ENCODE data around the gene DEPDC5. TPM values are rescaled to one million over a fixed set of nuclear protein-coding genes. Genes with fewer than 3 reads are reported as not detected.

Gene DEPDC5
- total and polyA plus RNA-seq, 2 of the 8 experiments (the other 6 are each of a cell fraction or from before 2014, with no cell fraction given), result 18.3 to 26.5 TPM

- TF ChIP-seq, protein P1, sequence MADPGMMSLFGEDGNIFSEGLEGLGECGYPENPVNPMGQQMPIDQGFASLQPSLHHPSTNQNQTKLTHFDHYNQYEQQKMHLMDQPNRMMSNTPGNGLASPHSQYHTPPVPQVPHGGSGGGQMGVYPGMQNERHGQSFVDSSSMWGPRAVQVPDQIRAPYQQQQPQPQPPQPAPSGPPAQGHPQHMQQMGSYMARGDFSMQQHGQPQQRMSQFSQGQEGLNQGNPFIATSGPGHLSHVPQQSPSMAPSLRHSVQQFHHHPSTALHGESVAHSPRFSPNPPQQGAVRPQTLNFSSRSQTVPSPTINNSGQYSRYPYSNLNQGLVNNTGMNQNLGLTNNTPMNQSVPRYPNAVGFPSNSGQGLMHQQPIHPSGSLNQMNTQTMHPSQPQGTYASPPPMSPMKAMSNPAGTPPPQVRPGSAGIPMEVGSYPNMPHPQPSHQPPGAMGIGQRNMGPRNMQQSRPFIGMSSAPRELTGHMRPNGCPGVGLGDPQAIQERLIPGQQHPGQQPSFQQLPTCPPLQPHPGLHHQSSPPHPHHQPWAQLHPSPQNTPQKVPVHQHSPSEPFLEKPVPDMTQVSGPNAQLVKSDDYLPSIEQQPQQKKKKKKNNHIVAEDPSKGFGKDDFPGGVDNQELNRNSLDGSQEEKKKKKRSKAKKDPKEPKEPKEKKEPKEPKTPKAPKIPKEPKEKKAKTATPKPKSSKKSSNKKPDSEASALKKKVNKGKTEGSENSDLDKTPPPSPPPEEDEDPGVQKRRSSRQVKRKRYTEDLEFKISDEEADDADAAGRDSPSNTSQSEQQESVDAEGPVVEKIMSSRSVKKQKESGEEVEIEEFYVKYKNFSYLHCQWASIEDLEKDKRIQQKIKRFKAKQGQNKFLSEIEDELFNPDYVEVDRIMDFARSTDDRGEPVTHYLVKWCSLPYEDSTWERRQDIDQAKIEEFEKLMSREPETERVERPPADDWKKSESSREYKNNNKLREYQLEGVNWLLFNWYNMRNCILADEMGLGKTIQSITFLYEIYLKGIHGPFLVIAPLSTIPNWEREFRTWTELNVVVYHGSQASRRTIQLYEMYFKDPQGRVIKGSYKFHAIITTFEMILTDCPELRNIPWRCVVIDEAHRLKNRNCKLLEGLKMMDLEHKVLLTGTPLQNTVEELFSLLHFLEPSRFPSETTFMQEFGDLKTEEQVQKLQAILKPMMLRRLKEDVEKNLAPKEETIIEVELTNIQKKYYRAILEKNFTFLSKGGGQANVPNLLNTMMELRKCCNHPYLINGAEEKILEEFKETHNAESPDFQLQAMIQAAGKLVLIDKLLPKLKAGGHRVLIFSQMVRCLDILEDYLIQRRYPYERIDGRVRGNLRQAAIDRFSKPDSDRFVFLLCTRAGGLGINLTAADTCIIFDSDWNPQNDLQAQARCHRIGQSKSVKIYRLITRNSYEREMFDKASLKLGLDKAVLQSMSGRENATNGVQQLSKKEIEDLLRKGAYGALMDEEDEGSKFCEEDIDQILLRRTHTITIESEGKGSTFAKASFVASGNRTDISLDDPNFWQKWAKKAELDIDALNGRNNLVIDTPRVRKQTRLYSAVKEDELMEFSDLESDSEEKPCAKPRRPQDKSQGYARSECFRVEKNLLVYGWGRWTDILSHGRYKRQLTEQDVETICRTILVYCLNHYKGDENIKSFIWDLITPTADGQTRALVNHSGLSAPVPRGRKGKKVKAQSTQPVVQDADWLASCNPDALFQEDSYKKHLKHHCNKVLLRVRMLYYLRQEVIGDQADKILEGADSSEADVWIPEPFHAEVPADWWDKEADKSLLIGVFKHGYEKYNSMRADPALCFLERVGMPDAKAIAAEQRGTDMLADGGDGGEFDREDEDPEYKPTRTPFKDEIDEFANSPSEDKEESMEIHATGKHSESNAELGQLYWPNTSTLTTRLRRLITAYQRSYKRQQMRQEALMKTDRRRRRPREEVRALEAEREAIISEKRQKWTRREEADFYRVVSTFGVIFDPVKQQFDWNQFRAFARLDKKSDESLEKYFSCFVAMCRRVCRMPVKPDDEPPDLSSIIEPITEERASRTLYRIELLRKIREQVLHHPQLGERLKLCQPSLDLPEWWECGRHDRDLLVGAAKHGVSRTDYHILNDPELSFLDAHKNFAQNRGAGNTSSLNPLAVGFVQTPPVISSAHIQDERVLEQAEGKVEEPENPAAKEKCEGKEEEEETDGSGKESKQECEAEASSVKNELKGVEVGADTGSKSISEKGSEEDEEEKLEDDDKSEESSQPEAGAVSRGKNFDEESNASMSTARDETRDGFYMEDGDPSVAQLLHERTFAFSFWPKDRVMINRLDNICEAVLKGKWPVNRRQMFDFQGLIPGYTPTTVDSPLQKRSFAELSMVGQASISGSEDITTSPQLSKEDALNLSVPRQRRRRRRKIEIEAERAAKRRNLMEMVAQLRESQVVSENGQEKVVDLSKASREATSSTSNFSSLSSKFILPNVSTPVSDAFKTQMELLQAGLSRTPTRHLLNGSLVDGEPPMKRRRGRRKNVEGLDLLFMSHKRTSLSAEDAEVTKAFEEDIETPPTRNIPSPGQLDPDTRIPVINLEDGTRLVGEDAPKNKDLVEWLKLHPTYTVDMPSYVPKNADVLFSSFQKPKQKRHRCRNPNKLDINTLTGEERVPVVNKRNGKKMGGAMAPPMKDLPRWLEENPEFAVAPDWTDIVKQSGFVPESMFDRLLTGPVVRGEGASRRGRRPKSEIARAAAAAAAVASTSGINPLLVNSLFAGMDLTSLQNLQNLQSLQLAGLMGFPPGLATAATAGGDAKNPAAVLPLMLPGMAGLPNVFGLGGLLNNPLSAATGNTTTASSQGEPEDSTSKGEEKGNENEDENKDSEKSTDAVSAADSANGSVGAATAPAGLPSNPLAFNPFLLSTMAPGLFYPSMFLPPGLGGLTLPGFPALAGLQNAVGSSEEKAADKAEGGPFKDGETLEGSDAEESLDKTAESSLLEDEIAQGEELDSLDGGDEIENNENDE (IDR thresholded peaks at IDR 0.05; ENCODE audit: insufficient replicate concordance, low read length), result no peak
- no peak for TF ChIP-seq POU5F1 (IDR thresholded peaks at IDR 0.05; ENCODE audit: low read depth, low read length)
- TF ChIP-seq EP300 (IDR thresholded peaks at IDR 0.05; ENCODE audit: borderline replicate concordance in 1 of 2, low read depth in 2 of 2, low read length in 2 of 2), result no peak
- TF ChIP-seq CHD2 (IDR thresholded peaks at IDR 0.05; ENCODE audit: low read length), result no peak
- no peak for TF ChIP-seq SRF (IDR thresholded peaks at IDR 0.05; ENCODE audit: low read depth, low read length)
- no peak for TF ChIP-seq SP4 (IDR thresholded peaks at IDR 0.05; ENCODE audit: low read length)
- no peak for TF ChIP-seq ZNF274 (IDR thresholded peaks at IDR 0.05; ENCODE audit: borderline replicate concordance, extremely low read depth, low read length)
- no peak for TF ChIP-seq KDM4A (IDR thresholded peaks at IDR 0.05; ENCODE audit: low read depth, low read length, severe bottlenecking)
- TF ChIP-seq CBX8 (IDR thresholded peaks at IDR 0.05; ENCODE audit: borderline replicate concordance, low read depth, low read length), result no peak
- TF ChIP-seq SIRT6 (IDR thresholded peaks at IDR 0.05; ENCODE audit: low read length), result no peak
- no peak for TF ChIP-seq SP1 (IDR thresholded peaks at IDR 0.05; ENCODE audit: low read depth, low read length)
- TF ChIP-seq PHF8 (conservative IDR thresholded peaks at IDR 0.05; ENCODE audit: low read depth, low read length), result no peak
- no peak for TF ChIP-seq TBP (IDR thresholded peaks at IDR 0.05; ENCODE audit: low read depth, low read length)
These were observed 168.7 kb downstream of the DEPDC5 start (continued) for GRCh38 chr22:31922534-31922933.
